Measurements from ENCODE around the gene BRPF3. TPM values are rescaled to one million over a fixed set of nuclear protein-coding genes. Genes with fewer than 3 reads are reported as not detected.

Gene BRPF3
- total and polyA plus RNA-seq, 10 of the 15 experiments (the other 5 are each of a cell fraction or from before 2014, with no cell fraction given), result 2.3 to 16.1 (median 6.7) TPM

DNA sequence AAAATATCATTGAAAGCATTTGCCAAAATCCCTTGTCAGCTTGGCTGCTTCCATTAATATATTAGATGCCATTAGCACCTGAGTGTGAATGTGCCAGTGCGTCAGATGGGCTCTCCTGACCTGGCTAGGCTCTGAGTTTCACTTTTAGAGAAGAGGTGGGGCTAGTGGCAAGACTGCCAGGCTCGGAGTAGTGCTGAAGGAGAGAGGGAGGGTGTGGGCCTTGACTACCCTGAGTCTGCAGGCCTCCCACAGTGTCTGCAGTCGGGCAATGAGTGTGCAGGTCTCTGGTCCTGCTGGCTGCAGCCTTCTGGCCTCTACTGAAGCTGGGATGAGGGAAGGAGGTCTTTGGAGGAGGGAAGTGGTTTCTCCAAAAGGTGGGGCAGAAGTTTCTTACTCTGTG lies 38.8 kb downstream of the BRPF3 start (continued):
- TF ChIP-seq BRCA1 (IDR thresholded peaks at IDR 0.05; ENCODE audit: low read depth, low read length), result no peak
- TF ChIP-seq CREB1 (IDR thresholded peaks at IDR 0.05; ENCODE audit: low read depth), result no peak
- no peak for TF ChIP-seq BHLHE40 (IDR thresholded peaks at IDR 0.05; ENCODE audit: borderline replicate concordance in 1 of 2, low read depth in 2 of 2, low read length in 1 of 2)
- TF ChIP-seq, protein P1, sequence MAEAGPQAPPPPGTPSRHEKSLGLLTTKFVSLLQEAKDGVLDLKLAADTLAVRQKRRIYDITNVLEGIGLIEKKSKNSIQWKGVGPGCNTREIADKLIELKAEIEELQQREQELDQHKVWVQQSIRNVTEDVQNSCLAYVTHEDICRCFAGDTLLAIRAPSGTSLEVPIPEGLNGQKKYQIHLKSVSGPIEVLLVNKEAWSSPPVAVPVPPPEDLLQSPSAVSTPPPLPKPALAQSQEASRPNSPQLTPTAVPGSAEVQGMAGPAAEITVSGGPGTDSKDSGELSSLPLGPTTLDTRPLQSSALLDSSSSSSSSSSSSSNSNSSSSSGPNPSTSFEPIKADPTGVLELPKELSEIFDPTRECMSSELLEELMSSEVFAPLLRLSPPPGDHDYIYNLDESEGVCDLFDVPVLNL (IDR thresholded peaks at IDR 0.05; ENCODE audit: low read depth, low read length), result no peak
- TF ChIP-seq MYB (IDR thresholded peaks at IDR 0.05; ENCODE audit: borderline replicate concordance, low read depth, low read length), result no peak
- TF ChIP-seq, protein P2, sequence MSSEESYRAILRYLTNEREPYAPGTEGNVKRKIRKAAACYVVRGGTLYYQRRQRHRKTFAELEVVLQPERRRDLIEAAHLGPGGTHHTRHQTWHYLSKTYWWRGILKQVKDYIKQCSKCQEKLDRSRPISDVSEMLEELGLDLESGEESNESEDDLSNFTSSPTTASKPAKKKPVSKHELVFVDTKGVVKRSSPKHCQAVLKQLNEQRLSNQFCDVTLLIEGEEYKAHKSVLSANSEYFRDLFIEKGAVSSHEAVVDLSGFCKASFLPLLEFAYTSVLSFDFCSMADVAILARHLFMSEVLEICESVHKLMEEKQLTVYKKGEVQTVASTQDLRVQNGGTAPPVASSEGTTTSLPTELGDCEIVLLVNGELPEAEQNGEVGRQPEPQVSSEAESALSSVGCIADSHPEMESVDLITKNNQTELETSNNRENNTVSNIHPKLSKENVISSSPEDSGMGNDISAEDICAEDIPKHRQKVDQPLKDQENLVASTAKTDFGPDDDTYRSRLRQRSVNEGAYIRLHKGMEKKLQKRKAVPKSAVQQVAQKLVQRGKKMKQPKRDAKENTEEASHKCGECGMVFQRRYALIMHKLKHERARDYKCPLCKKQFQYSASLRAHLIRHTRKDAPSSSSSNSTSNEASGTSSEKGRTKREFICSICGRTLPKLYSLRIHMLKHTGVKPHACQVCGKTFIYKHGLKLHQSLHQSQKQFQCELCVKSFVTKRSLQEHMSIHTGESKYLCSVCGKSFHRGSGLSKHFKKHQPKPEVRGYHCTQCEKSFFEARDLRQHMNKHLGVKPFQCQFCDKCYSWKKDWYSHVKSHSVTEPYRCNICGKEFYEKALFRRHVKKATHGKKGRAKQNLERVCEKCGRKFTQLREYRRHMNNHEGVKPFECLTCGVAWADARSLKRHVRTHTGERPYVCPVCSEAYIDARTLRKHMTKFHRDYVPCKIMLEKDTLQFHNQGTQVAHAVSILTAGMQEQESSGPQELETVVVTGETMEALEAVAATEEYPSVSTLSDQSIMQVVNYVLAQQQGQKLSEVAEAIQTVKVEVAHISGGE (CRISPR knock-in tag; IDR thresholded peaks at IDR 0.05), result no peak

DNA sequence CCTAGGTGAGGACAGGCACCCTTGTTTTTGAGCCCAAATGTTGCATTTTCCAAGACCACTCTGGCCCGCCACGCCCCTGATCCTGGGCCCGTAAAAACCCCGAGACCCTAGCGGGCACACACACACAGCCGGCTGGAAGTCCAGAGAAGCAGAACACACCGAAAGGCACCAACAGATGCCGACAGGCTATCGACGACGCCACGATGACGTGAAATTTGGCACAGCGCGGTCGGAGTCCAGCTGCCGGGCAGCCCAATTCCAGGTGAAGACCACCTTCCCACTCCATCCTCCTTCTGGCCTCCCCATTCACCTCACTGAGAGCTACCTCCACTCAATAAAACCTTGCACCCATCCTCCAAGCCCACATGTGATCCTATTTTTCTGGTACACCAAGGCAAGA lies 39.3 kb downstream of the BRPF3 start:
- no peak for ATAC-seq
- no TSS peak for BruUV-seq (replicated peaks)
- H3K9ac ChIP-seq (ENCODE audit: control insufficient read depth, insufficient read depth, low read length), result no peak overlapping the region

More for the DNA sequence above, 39.3 kb downstream of the BRPF3 start:
- intact Hi-C loops (cut with micrococcal nuclease; ENCODE audit: unreplicated experiment), result no loop called here
- Histone ChIP-seq H3K4me3 (no peak overlapping the region), H3K9me3 (replicated peaks; ENCODE audit: control insufficient read depth, insufficient read depth, low read length) (no peaks in the 10 kb centered on the region), H3K36me3 (ENCODE audit: control insufficient read depth in 2 of 2, insufficient read depth in 2 of 2, low read length in 1 of 2) (peaks cover 1 to 2% of the 10 kb centered on the region in 2 experiments; a peak in 3 of 4 replicates), H3K4me1 (ENCODE audit: control insufficient read depth, insufficient read depth, low read length) (no peaks in the 10 kb centered on the region), H3K79me2 (ENCODE audit: control insufficient read depth, insufficient read depth, low read length) (no peaks in the 10 kb centered on the region), H3K27me3 (replicated peaks in 1 of 2; ENCODE audit: control insufficient read depth in 2 of 2, insufficient read depth in 2 of 2, low read length in 1 of 2) (no peaks in the 10 kb centered on the region), H2AFZ (ENCODE audit: control insufficient read depth, low read depth, low read length) (no peak overlapping the region), H3K27ac (ENCODE audit: control insufficient read depth, insufficient read depth) (no peak overlapping the region), H4K20me1 (ENCODE audit: control insufficient read depth, insufficient read depth) (no peaks in the 10 kb centered on the region), H3K4me2 (ENCODE audit: control insufficient read depth, insufficient read depth) (no peak overlapping the region)
- POLR2A ChIA-PET, result no interaction called here
- in situ Hi-C loops (cut with MboI), result no loop called here
- TF ChIP-seq HDAC2 (IDR thresholded peaks at IDR 0.05) (no peak), NBN (IDR thresholded peaks at IDR 0.05) (no peak), PAX8 (IDR thresholded peaks at IDR 0.05) (no peak), NFYA (IDR thresholded peaks at IDR 0.05; ENCODE audit: borderline replicate concordance, low read depth, low read length) (no peak), BHLHE40 (IDR thresholded peaks at IDR 0.05; ENCODE audit: borderline replicate concordance in 1 of 2, low read depth in 2 of 2, low read length in 1 of 2) (no peak), PML (IDR thresholded peaks at IDR 0.05; ENCODE audit: low read length) (no peak), TCF7 (IDR thresholded peaks at IDR 0.05; ENCODE audit: borderline replicate concordance) (no peak)
- TF ChIP-seq, protein P3, sequence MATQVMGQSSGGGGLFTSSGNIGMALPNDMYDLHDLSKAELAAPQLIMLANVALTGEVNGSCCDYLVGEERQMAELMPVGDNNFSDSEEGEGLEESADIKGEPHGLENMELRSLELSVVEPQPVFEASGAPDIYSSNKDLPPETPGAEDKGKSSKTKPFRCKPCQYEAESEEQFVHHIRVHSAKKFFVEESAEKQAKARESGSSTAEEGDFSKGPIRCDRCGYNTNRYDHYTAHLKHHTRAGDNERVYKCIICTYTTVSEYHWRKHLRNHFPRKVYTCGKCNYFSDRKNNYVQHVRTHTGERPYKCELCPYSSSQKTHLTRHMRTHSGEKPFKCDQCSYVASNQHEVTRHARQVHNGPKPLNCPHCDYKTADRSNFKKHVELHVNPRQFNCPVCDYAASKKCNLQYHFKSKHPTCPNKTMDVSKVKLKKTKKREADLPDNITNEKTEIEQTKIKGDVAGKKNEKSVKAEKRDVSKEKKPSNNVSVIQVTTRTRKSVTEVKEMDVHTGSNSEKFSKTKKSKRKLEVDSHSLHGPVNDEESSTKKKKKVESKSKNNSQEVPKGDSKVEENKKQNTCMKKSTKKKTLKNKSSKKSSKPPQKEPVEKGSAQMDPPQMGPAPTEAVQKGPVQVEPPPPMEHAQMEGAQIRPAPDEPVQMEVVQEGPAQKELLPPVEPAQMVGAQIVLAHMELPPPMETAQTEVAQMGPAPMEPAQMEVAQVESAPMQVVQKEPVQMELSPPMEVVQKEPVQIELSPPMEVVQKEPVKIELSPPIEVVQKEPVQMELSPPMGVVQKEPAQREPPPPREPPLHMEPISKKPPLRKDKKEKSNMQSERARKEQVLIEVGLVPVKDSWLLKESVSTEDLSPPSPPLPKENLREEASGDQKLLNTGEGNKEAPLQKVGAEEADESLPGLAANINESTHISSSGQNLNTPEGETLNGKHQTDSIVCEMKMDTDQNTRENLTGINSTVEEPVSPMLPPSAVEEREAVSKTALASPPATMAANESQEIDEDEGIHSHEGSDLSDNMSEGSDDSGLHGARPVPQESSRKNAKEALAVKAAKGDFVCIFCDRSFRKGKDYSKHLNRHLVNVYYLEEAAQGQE (IDR thresholded peaks at IDR 0.05; ENCODE audit: low read depth, low read length), result no peak
- TF ChIP-seq, protein P4, sequence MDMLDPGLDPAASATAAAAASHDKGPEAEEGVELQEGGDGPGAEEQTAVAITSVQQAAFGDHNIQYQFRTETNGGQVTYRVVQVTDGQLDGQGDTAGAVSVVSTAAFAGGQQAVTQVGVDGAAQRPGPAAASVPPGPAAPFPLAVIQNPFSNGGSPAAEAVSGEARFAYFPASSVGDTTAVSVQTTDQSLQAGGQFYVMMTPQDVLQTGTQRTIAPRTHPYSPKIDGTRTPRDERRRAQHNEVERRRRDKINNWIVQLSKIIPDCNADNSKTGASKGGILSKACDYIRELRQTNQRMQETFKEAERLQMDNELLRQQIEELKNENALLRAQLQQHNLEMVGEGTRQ (IDR thresholded peaks at IDR 0.05; ENCODE audit: borderline replicate concordance, low read depth, low read length), result no peak
- RAD21 ChIA-PET (ENCODE audit: unreplicated experiment), result no interaction called here
- FAIRE-seq (no peak), DNase-seq (ENCODE audit: low read depth, low spot score) (no peak)
- CTCF ChIA-PET, result no interaction called here
- SMC1A ChIA-PET (ENCODE audit: uncharacterized antibody, unreplicated experiment), result no interaction called here
- 95% methylated on average over 17 of the region's 17 CpGs for WGBS (ENCODE audit: insufficient coverage, insufficient replicate concordance, low lambda C conversion rate, missing lambda C conversion rate)

All from GM12878 (cell line).